Naive B cell (primary cell): Measurements from ENCODE around the gene CHAT. TPM values are rescaled to one million over a fixed set of nuclear protein-coding genes. Genes with fewer than 3 reads are reported as not detected.
"Not testable (repeated sequence)": the region's sequence is repeated elsewhere in the genome, so short reads cannot be mapped to it uniquely, and the experiment has no call there.

ENCODE experiments used
- ATAC-seq, 2 donors: fragments of 150-1000 bp; cut with Tn5 transposase; 2 replicates each; pipeline ENCODE4 v1.10.0; 2021; ENCODE audit warnings: low read depth in 2 of 2, mild to moderate bottlenecking in 2 of 2, moderate library complexity in 2 of 2
- DNase-seq: peaks from one replicate; pipeline ENCODE4 v3.0.0; 2022
- H3K27ac Mint-ChIP-seq, 6 donors: one replicate each; pipeline ENCODE4 v1.8.0; 2020 to 2022; ENCODE audit warnings: mild to moderate bottlenecking in 6 of 6, mixed read lengths in 6 of 6, moderate library complexity in 5 of 6, inconsistent platforms in 2 of 6
- H3K27me3 Mint-ChIP-seq, 3 donors: one replicate each; pipeline ENCODE4 v1.8.0; 2021 to 2022; ENCODE audit warnings: mixed read lengths in 3 of 3, mild to moderate bottlenecking in 1 of 3
- H3K36me3 Mint-ChIP-seq, 2 donors: one replicate each; pipeline ENCODE4 v1.8.0; 2020 to 2022; ENCODE audit warnings: mixed read lengths in 2 of 2, inconsistent platforms in 1 of 2, mild to moderate bottlenecking in 1 of 2
- H3K4me1 Mint-ChIP-seq, 3 donors: one replicate each; pipeline ENCODE4 v1.8.0; 2020 to 2022; ENCODE audit warnings: mixed read lengths in 3 of 3, inconsistent platforms in 1 of 3, mild to moderate bottlenecking in 1 of 3, moderate library complexity in 1 of 3
- H3K4me3 Mint-ChIP-seq, 8 donors: one replicate each; pipeline ENCODE4 v1.8.0; 2020 to 2022; ENCODE audit warnings: mild to moderate bottlenecking in 8 of 8, mixed read lengths in 8 of 8, moderate library complexity in 8 of 8, inconsistent platforms in 2 of 8
- H3K9me3 Mint-ChIP-seq, 7 donors: one replicate each; pipeline ENCODE4 v1.8.0; 2020 to 2022; ENCODE audit warnings: mixed read lengths in 7 of 7, mild to moderate bottlenecking in 5 of 7, inconsistent platforms in 2 of 7, moderate library complexity in 1 of 7
- polyA plus RNA-seq, 6 donors: library from polyadenylated mRNA; unstranded; fragments of 300-500 nt; fragmentation: Illumina TruSeq; gene quantifications; one replicate each; pipeline ENCODE4 v1.2.3, GENCODE V29; 2021; ENCODE audit warnings: low read depth in 6 of 6

Gene CHAT
- polyA plus RNA-seq, 6 donors from 2014 or later = not detected

GRCh38 chr10:49662169-49662830 lies 48.5 kb downstream of the CHAT start:
- peaks cover 6 to 26% (median 12%) of the 10 kb centered on the region in 7 donors for H3K9me3 Mint-ChIP-seq

DNA sequence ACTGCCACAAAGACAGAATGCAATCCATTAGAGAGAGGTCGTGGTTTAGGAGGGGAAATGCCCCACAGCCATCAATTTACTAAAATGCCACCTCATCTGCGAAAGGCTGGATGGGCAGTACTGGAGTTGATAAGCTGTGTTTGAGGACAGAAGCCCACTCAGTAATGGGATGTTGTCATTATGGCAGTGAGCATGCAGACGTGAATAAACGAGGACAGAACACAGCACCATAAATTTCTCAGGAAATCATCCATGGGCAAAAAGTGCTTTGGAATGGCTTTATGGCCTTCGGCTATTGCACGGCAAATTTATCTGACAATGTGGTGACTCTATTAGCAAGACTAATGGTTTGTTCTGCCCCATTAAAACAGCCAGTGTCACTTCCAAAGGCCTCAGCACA lies 49.8 kb downstream of the CHAT start:
- H3K36me3 Mint-ChIP-seq = peaks cover 0 to 16% of the 10 kb centered on the region in 2 donors
- no peaks in the 10 kb centered on the region for H3K4me1 Mint-ChIP-seq
- DNase-seq (no peak), ATAC-seq (no peak)
- H3K27me3 Mint-ChIP-seq = peaks cover 6 to 22% (median 15%) of the 10 kb centered on the region in 3 donors
- no peak overlapping the region for H3K27ac Mint-ChIP-seq
- peaks cover 6 to 17% (median 11%) of the 10 kb centered on the region in 7 donors for H3K9me3 Mint-ChIP-seq
- H3K4me3 Mint-ChIP-seq = no peak overlapping the region

More at GRCh38 chr10:49662169-49662830, 48.5 kb downstream of the CHAT start:
- H3K4me3 Mint-ChIP-seq = no peak overlapping the region
- ATAC-seq (no peak), DNase-seq (no peak)
- H3K27ac Mint-ChIP-seq = no peak overlapping the region
- H3K36me3 Mint-ChIP-seq = peaks cover 0 to 17% of the 10 kb centered on the region in 2 donors
- H3K27me3 Mint-ChIP-seq = peaks cover 6 to 14% (median 7%) of the 10 kb centered on the region in 3 donors
- H3K4me1 Mint-ChIP-seq = no peaks in the 10 kb centered on the region

- Mint-ChIP-seq H3K36me3 (peaks cover 0 to 10% of the 10 kb centered on the region in 2 donors), H3K27ac (no peak overlapping the region), H3K4me1 (no peaks in the 10 kb centered on the region), H3K4me3 (no peak overlapping the region), H3K27me3 (peaks cover 6 to 29% (median 18%) of the 10 kb centered on the region in 3 donors), H3K9me3 (peaks cover 2 to 11% (median 5%) of the 10 kb centered on the region in 7 donors)
- ATAC-seq = no peak
- no peak for DNase-seq
Observed at GRCh38 chr10:49664006-49664841, 50.4 kb downstream of the CHAT start.

DNA sequence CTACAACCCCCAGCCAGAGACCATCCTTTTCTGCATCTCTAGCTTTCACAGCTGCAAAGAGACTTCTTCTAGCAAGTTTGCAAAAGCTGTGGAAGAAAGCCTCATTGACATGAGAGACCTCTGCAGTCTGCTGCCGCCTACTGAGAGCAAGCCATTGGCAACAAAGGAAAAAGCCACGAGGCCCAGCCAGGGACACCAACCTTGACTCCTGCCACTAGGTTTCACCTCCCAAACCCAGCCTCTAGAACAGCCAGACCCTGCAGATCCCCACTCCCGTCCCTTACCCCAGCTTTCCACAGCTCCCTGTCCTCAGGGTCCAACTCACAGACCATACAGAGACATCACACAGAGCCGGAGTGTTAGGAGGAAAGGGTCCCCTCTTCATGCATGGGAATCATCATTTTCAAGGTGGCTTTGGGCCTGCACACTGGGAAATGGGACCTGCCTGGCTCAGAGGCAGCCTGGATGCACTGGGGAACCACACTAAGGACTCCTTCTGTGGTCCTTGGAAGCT lies 51.1 kb downstream of the CHAT start:
- no peak overlapping the region for H3K27ac Mint-ChIP-seq
- no peaks in the 10 kb centered on the region for H3K4me1 Mint-ChIP-seq
- ATAC-seq (no peak), DNase-seq (no peak)
- peaks cover 0 to 3% of the 10 kb centered on the region in 2 donors for H3K36me3 Mint-ChIP-seq
- H3K9me3 Mint-ChIP-seq = peaks cover 1 to 5% (median 3%) of the 10 kb centered on the region in 7 donors
- no peak overlapping the region for H3K4me3 Mint-ChIP-seq
- peaks cover 6 to 29% (median 18%) of the 10 kb centered on the region in 3 donors for H3K27me3 Mint-ChIP-seq

GRCh38 chr10:49666054-49666615 lies 52.3 kb downstream of the CHAT start:
- H3K4me3 Mint-ChIP-seq = no peak overlapping the region
- no peaks in the 10 kb centered on the region for H3K4me1 Mint-ChIP-seq
- DNase-seq = no peak
- H3K36me3 Mint-ChIP-seq = peaks cover 0 to 1% of the 10 kb centered on the region in 2 donors
- no peak overlapping the region for H3K27ac Mint-ChIP-seq
- peaks cover 6 to 33% (median 26%) of the 10 kb centered on the region in 3 donors for H3K27me3 Mint-ChIP-seq
- ATAC-seq = no peak
- peaks cover 0 to 7% (median 3%) of the 10 kb centered on the region in 7 donors for H3K9me3 Mint-ChIP-seq

GRCh38 chr10:49666685-49667084 lies 52.8 kb downstream of the CHAT start:
- H3K36me3 Mint-ChIP-seq = peaks cover 0 to 7% of the 10 kb centered on the region in 2 donors
- no peak for DNase-seq
- no peak for ATAC-seq
- no peak overlapping the region for H3K27ac Mint-ChIP-seq
- no peak overlapping the region for H3K4me3 Mint-ChIP-seq
- peaks cover 0 to 12% (median 6%) of the 10 kb centered on the region in 7 donors for H3K9me3 Mint-ChIP-seq
- no peaks in the 10 kb centered on the region for H3K4me1 Mint-ChIP-seq
- peaks cover 6 to 39% (median 32%) of the 10 kb centered on the region in 3 donors for H3K27me3 Mint-ChIP-seq

GRCh38 chr10:49667991-49668390 lies 54.2 kb downstream of the CHAT start:
- ATAC-seq = no peak
- Mint-ChIP-seq H3K27me3 (peaks cover 6 to 50% (median 40%) of the 10 kb centered on the region in 3 donors), H3K4me1 (no peaks in the 10 kb centered on the region), H3K27ac (no peak overlapping the region), H3K36me3 (peaks cover 0 to 9% of the 10 kb centered on the region in 2 donors), H3K9me3 (peaks cover 0 to 16% (median 6%) of the 10 kb centered on the region in 7 donors), H3K4me3 (no peak overlapping the region)
- DNase-seq = no peak

DNA sequence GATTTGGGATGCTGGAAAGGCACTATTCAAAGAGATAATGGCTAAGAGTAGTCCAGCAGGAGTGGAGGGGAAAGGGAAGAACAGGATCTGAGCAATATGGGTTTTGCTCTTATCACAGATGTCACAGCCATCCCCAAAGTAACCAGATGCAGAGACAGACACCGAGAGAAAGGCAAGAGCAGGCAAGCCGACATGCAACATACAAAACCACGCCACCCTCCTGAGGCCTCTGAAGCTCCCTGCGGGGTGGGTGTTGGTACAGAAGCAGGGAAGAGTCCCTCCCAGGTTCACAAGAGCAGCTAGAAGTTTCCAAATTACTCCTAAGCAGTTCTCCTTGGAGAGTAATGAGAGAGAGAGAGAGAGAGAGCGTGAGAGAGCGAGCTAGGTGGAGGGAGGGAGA lies 54.8 kb downstream of the CHAT start:
- Mint-ChIP-seq H3K36me3 (peaks cover 0 to 9% of the 10 kb centered on the region in 2 donors), H3K27me3 (peaks cover 12 to 57% (median 47%) of the 10 kb centered on the region in 3 donors), H3K27ac (no peak overlapping the region), H3K4me3 (no peak overlapping the region), H3K4me1 (no peaks in the 10 kb centered on the region), H3K9me3 (peaks cover 0 to 16% (median 7%) of the 10 kb centered on the region in 7 donors)
- ATAC-seq (no peak), DNase-seq (no peak)

DNA sequence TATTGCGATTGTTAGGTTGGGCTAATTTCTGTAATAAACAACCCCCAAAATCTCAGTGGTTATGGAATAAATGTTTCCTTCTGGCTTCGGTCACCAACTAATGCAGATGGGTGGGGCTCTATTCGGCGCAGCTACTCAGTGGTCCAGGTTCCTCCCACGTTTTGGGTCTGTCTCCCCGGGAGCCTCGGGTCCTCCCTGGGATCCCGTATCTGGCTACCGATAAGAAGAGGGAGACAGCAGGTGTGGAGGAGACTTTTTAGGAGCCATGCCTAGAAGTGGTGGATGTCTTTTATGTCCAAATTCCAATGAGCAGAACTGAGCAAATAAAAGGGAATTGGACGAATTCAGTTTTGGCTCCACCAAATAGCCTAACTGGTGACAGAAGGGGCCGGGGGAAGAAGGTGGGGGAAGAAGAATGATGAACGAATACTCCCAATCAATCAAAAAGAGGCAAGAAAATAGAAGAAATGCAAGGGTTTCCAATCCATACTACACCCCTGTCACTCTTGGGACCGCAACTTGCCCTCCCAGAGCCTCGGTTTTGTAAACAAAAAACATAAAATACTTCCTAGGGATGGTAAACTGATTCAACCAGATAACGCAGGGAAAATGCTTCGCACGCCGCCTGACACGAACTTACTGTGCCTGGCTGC lies 65.1 kb downstream of the CHAT start:
- ATAC-seq (no peak), DNase-seq (no peak)
- H3K4me1 Mint-ChIP-seq = peaks cover 0 to 5% (median 0%) of the 10 kb centered on the region in 3 donors
- peaks cover 46 to 62% (median 57%) of the 10 kb centered on the region in 3 donors for H3K27me3 Mint-ChIP-seq
- H3K4me3 Mint-ChIP-seq = peak overlapping the region in 2 of 8 donors; percentile 21 to 35
- no peak overlapping the region for H3K27ac Mint-ChIP-seq
- H3K9me3 Mint-ChIP-seq = peaks cover 6 to 77% (median 29%) of the 10 kb centered on the region in 7 donors
- peaks cover 0 to 24% of the 10 kb centered on the region in 2 donors for H3K36me3 Mint-ChIP-seq

- Mint-ChIP-seq H3K36me3 (peaks cover 0 to 24% of the 10 kb centered on the region in 2 donors), H3K9me3 (peaks cover 6 to 82% (median 29%) of the 10 kb centered on the region in 7 donors), H3K4me1 (peaks cover 0 to 5% (median 0%) of the 10 kb centered on the region in 3 donors), H3K4me3 (peak within 1 kb of the TSS in 2 of 8 donors; percentile 21 to 35), H3K27ac (no peak within 1 kb of the TSS), H3K27me3 (peaks cover 40 to 57% (median 57%) of the 10 kb centered on the region in 3 donors)
- no peak for DNase-seq
- no peak for ATAC-seq
Observed at GRCh38 chr10:49679480-49679893, 65.7 kb downstream of the CHAT start, which contains the start of gene C10orf53. C10orf53 (plus strand) TSS chr10:49679651; CDS start chr10:49679698, 47 bp downstream.

GRCh38 chr10:49682449-49682848 lies 68.6 kb downstream of the CHAT start:
- not testable (repeated sequence) for H3K4me3 Mint-ChIP-seq, DNase-seq, H3K4me1 Mint-ChIP-seq, H3K27ac Mint-ChIP-seq, ATAC-seq
- Mint-ChIP-seq H3K27me3 (peaks cover 32 to 55% (median 33%) of the 10 kb centered on the region in 3 donors), H3K36me3 (peaks cover 0 to 26% of the 10 kb centered on the region in 2 donors), H3K9me3 (peaks cover 11 to 82% (median 39%) of the 10 kb centered on the region in 7 donors)

DNA sequence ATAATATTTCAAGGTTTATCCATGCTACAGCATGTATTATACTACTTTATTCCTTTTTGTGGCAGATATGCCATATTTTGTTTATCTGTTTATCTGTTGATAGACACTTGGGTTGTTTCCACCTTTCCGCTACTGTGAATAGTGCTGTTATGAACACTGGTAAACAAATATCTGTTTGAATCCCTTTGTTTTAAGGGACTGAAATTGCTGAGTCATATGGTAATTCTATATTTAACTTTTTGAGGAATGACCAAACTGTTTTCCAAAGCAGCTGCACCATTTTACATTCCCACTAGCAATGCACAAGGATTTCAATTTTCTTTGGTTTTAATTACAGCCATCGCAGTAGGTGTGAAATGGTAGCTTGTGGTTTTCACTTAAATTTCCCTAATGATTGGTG lies 69.0 kb downstream of the CHAT start:
- H3K4me1 Mint-ChIP-seq = peaks cover 0 to 5% (median 0%) of the 10 kb centered on the region in 3 donors
- H3K4me3 Mint-ChIP-seq = no peak overlapping the region
- peaks cover 0 to 26% of the 10 kb centered on the region in 2 donors for H3K36me3 Mint-ChIP-seq
- H3K27ac Mint-ChIP-seq = no peak overlapping the region
- H3K27me3 Mint-ChIP-seq = peaks cover 32 to 55% (median 33%) of the 10 kb centered on the region in 3 donors
- no peak for DNase-seq
- peaks cover 11 to 78% (median 41%) of the 10 kb centered on the region in 7 donors for H3K9me3 Mint-ChIP-seq
- ATAC-seq = no peak
